Thyroid gland (tissue), 4 donors: ENCODE data around the gene ST6GALNAC6.

Source experiments
- CTCF ChIP-seq, 6 experiments: fragments of 200-600 bp in 3 of 6; fragments of 450-650 bp in 3 of 6; sonication (generic) in 3 of 6; IDR thresholded peaks; one replicate each; pipeline ENCODE4 v1.5.1; 2016 to 2019; ENCODE audit warnings: antibody characterized with exemption in 6 of 6, mild to moderate bottlenecking in 2 of 6, inconsistent platforms in 1 of 6, moderate library complexity in 1 of 6
- POLR2A ChIP-seq, 2 donors: fragments of 450-650 bp; IDR thresholded peaks; one replicate each; pipeline ENCODE4 v1.6.1; 2017; ENCODE audit warnings: antibody characterized with exemption in 2 of 2, mild to moderate bottlenecking in 2 of 2, moderate library complexity in 1 of 2

- TF ChIP-seq CTCF (IDR thresholded peaks at IDR 0.05) (no peak), POLR2A (IDR thresholded peaks at IDR 0.05) (no peak)
These were observed 35.6 kb upstream of the ST6GALNAC6 start for GRCh38 chr9:127934986-127935385.
